Measurements from ENCODE around the gene TTLL5.

TTLL5 gene

DNA sequence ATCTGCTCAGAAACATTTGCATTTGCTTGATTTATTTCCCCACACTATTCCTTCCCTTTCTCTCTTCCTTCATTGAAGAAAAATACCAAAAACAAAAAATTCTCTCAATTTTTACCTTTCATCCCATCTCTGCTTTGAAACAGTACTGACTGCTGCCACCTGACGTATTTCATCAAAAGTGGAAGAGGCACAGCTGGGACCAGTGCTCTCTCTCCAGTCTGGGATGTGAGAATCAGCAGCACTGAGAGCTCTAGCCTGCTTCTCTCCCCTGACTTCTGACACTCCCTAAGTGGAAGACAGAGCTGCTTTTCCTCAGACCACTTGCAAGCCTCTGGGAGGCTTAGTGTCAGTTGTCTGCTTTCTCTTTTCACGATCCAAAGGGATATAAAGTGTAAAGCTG is 36.9 kb downstream of the TTLL5 start:
- DNase-seq (ENCODE audit: low spot score), result no peak

DNA sequence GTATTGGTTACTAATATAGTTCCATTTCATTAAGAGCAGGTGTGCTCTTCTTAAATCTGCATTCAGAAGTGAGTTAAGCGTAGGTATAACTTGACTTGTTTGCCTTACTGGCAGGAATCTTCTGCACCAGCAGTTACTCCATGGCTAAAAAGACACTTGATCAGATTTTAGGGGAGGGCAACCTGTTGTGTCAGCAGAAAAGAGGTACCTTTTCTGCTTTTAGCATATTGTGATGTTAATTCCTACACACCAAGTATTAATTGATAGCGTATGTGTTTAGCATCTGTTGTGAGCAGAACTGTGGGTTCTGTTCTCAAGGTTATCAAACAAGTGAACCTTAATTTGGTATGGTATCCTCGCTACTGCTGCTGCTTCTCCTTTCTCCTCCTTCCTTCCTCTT is 38.3 kb downstream of the TTLL5 start:
- no peak for DNase-seq (ENCODE audit: low spot score)

DNA sequence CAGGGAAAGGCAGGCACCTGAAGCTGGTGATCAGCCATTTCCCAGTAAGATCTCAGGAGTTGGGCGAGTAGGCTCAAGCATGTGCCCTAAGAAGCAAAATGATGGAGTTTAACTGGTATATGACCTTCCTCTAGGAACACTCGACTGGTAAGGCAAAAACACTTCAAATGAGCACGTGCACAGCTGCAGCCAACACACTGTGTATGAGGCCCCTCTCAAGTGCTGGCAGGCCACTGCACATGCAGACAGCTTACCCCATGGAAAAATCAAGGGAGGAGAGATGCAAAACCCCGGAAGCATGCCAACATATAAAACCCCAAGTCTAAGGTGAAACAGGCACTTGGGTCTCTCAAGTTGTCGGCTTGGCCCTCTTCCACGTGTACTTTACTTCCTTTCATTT is 39.2 kb downstream of the TTLL5 start:
- no peak for DNase-seq (ENCODE audit: low spot score)

DNA sequence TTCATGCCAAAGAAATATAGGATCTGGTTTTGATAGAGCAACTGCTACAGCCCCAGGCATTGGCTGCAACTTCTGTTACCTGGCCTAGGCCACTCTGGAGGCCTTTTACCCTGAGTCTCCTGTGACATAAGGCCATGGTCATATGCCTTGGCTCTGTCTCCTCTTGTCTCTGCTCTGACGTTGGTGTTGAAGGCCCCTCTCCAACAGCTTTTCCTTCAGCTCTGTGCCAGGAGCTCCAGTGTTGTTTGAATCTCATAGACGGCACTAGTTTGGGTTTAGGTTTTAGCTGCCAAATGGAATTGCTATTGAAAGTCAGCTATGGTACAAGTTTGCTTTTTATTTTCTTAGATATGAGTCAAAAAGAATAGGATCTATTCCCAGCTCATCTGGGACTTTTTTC is 41.1 kb downstream of the TTLL5 start:
- no peak for DNase-seq (ENCODE audit: low spot score)

DNA sequence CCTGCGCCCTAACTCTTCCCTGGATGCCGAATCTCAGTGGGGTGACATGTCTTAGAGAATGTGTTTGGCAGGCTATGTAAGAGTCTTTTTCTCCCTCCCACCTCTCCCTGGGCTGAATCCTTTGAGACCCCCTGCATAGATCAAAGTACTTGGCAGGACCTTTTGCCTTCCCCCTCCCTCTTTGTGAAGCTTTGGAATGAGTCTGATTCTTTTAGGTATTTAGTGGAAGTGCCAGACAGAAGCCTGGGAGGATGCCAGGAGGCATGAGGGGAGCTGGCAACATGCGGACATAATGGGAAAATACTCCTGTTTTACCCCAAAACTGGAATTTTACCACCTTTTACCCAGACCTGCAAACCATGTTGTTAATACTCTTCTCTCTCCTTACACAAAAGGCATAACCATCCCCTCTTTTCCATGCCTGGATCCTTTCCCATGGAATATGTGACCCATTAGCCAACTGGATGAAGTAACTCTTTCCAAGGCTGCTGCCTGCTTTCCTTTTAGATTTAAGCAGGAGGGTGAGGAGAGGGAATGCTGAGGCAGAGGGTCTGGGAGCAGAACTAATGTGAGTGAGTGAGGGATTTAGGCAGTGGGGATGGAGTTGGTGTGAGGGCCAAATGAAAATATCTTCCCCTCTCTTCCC is 41.7 kb downstream of the TTLL5 start:
- no peak for DNase-seq (ENCODE audit: low spot score)

DNA sequence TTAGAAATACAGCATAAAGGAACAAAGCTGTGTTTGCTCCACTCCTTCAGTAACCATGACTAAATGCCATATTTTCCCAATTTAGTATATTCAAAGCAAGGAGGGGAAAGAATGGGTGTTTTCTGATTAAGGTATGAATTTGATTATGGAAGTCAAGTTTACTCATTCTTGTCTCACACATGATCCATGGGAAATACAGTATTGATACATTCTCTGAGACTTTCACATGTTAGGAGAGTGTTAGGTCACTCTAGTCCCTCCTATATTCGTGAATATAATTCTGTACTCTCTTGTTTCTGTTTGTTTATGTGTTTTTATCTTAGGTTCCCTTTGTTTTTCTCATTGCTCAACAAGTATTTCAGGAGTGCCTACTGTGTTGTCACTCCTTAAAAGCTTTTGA is 42.4 kb downstream of the TTLL5 start:
- DNase-seq (ENCODE audit: low spot score), result no peak

DNA sequence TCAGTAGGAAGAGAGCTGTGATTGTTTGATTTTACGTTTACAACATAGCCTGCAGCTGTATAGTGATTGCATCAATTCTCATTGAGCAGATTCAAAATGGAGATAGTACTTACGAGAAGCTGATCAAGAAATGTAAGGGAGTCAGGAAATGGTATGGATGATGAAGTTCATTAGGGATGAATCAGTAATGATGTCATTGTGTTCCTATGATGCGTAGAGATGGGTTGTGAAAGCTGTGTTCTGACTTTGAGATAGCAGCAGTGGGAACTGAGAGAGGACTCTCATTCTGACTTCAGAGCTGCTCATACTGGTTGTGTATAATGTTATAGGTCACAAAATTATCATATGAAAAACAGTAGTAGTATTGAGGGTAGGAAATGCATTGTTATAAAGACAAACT is 44.0 kb downstream of the TTLL5 start:
- DNase-seq (ENCODE audit: low spot score), result no peak

DNA sequence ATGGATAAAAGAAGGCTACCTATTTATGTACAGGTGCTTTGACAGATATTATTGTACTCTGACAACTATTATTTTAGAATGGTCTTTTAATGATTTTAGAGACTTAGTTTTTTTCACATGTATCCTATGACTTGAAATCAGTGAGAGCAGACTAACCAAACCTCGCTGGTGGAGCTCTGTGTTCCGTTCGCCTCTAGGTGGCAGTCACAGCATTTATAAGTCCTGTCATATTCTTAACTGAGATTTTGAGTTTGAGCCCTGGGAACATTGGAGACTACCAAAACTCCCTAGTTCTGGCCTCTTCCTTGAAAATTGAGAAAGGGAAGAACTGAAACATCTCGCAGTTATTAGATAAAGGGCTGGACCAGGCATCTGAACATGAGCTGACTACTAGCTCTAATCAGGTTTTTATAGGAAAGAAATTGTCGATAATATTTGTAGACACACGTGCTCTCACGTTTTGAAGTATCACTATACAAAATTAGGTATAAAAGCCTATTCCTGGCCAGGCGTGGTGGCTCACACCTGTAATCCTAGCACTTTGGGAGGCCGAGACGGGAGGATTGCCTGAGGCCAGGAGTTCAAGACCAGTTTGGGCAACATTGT is 48.3 kb downstream of the TTLL5 start:
- peak; percentile 76 for DNase-seq (ENCODE audit: low spot score)

DNA sequence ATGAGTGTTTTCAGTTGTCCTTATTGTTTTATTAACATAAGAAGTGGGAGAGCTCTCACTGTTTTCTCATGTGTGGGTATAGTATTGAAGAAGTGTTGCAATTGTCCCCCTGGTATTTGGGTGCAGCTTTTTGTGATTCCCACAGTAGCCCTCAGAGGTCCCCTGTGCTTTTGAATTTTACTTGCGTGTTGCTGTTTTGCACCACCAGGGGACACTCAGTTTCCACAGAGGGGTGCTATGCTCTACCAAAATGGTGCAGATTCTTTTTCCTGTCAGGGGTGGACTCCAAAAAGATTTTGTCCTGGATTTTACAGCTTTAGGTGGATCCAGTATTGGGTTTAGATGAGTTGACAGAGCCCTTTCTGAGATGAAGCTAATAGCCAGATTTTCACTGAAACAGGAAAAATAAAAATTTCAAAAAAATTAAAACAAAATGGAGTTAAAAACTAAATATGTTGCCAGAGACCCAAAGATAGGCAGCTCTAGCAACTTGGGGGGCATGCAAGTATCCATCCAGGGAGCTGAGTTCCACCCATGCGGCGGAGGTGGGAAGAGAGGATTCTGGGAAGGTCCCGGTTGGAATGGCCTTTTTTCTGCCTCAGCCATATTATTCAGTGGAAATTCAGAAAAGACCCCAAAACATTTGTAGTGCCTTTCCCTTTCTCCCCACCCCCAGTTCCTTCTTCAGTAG is 50.2 kb downstream of the TTLL5 start:
- DNase-seq (ENCODE audit: low spot score), result peak; percentile 73

DNA sequence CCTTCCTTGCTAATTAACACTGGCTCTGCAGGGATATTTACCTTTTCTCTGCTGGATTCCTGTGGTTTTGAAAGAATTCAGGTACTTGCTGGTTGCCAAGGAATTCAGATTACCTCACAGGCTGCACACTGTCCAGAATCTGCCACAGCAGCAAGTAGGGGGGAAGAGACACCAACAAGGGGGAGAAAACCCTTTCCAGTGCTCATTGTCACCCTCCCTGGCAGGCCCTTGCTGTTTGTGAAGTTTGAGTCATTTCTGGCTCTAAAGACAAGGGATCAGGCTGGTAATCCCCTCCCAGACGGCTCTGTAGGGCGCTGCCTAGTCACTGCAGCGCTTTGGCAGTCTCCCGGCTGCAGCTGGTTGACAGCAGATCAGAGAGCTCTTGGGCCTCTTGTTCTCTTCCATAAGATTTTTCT is 50.8 kb downstream of the TTLL5 start:
- peak; percentile 87 for DNase-seq (ENCODE audit: low spot score)

DNA sequence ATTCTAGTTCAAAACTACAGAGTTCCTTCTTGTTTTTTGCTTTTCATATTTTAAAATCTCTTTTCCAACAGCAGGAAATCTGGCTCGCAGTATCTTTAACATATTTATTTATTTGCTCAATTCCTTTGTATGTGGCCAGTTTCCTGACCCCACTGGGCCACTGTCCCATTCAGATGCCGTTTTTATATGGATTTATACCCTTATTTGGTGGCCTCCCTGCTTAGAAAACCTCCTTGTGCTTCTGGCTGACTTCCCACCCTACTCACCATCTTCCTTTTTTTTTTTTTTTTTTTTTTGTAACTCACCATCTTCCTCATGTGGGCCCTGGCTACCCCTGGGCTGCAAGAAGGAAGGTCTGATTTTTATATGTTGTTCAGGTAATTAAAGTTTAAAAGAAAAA is 53.9 kb downstream of the TTLL5 start:
- DNase-seq (ENCODE audit: low spot score), result no peak

DNA sequence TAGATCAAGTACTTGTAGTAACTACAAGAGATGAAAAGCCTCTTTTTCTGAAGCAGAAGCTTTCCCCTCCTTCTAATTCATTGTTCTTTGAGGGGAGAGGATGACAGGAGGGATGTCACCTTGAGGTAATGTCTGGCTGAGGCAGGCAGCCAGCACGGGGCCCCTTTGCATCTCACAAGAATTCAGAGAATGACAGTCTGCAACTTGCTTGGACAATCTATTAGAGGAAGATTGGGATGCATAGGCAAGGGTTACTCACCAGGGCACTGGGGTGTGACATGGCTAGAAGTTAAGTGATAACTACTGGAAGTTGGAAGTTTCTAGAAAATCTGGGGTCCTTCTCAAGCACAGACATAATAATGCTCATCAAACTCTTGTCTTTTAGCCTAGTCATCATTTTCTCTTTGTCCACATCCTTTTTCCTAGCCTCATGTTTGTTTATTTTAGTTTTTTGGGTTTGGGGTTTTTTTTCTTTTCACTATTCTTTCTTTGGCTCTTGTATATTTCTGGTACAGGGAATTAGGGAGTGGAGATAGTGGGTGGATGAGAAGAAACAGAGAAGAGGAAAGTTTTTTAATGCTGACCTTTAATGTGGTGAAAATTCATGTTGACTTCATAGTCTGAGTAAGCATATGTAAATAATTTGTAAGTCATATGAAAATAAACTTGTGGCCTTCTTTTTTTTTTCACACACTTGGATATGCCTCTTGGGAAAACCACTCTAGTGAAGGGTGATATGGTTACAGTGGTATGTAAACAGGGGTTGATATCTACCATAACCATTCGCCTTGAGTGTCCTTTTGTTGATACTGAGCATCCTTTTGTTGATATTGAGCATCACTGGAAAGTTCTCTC is 55.1 kb downstream of the TTLL5 start:
- no peak for DNase-seq (ENCODE audit: low spot score)

DNA sequence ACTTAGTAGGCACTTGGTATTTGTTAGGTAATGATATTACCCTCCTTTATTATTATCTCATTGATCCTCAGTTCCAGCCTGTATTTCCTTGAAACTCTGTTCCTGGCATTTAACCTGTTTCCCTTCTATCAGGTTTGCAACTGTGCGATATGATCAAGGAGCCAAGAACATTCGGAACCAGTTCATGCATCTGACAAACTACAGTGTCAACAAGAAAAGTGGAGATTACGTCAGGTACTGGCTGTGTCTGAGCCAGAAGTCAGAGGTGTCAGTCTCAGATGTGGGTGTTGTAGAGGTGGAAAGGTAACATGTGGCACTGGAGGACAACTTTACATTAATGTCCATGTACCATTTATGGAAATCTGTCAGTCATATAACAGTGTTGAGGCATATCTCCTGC is 56.7 kb downstream of the TTLL5 start:
- no peak for DNase-seq (ENCODE audit: low spot score)

DNA sequence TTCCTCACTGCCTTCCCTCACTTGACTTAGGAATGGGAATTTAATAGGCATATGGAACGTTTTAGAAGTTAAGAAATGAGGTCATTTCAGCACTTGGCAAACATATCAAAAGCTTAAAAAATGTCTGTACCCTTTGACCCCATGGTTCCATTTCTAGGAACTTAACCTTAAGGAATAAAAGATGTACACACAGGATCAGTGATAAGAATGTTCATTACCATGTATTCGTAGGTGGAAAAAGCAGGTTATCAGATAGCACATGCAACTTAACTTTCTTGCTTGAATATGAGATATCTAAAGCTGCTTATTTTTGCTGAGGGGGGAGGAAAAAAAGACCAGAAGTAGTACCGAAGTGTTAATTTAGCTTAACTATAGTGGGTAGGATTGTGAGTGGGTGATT is 57.2 kb downstream of the TTLL5 start:
- DNase-seq (ENCODE audit: low spot score), result no peak

DNA sequence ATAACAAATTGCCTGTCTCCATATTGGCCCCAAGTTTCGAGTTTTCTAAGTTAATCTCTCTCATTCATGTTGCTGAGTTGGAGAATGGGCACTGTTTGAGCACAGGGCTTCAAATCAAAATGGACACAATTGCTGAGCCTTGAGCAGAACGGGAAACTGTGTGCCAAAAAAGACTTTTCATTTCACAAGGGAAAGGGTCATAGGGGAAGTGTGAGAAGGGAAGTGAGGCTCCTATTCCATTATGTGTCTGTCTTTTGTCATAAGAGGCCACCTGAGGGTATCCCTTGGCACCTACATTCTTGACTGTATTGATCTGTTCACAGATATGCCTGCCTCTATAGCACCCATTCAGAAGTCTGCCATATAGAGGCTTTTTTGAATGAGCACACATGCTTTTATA is 59.1 kb downstream of the TTLL5 start:
- DNase-seq (ENCODE audit: low spot score), result no peak

DNA sequence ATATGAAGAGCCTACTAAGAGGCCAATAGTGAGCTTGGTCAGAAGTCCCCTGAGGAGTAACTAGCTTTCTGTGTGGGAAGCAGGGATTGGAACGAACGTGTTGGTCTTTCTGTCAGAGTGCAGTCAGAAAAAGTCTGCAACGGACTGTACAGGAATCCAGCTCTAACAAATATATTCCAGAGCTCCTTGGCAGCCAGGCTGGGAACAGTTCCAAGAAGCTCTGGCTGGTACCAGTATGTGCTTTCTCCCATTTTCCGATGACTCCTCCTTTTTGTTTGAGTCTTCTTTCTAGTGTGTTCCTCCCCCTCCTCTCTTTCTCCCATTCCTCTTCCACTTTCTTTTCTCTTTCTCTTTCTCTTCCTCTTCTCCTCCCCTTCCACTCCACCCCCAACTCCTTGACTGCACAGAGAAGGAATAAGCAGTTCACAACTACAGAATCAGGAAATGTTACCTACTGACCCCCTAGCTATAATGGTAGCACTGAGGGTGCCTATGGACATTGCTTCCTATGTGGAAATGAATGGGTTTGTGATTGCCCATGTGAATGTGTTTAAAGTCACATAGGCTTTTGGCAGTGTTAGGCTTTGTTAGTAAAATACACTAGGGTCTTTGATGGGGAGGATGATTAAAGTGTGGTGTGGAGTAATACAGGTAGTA is 59.9 kb downstream of the TTLL5 start:
- DNase-seq (ENCODE audit: low spot score), result no peak

DNA sequence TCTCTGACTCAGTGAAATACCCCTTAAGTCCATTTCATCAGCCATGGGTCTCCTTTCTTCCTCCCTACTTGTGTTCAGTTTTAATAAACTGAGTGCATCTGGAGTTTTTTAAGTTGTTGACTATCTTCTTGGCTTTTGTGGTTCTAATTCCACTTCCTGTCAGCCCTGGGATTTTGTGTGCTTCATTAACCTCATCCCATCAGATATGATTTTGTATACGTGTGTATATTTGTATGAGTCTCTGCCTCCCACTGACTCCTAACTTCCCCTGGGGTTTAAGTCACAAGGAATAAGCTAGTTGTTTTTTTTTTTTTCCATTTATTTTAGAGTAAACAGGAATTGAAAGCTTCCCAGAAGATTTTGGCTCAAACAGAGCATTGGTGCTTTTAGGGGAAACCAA is 62.7 kb downstream of the TTLL5 start:
- no peak for DNase-seq (ENCODE audit: low spot score)

DNA sequence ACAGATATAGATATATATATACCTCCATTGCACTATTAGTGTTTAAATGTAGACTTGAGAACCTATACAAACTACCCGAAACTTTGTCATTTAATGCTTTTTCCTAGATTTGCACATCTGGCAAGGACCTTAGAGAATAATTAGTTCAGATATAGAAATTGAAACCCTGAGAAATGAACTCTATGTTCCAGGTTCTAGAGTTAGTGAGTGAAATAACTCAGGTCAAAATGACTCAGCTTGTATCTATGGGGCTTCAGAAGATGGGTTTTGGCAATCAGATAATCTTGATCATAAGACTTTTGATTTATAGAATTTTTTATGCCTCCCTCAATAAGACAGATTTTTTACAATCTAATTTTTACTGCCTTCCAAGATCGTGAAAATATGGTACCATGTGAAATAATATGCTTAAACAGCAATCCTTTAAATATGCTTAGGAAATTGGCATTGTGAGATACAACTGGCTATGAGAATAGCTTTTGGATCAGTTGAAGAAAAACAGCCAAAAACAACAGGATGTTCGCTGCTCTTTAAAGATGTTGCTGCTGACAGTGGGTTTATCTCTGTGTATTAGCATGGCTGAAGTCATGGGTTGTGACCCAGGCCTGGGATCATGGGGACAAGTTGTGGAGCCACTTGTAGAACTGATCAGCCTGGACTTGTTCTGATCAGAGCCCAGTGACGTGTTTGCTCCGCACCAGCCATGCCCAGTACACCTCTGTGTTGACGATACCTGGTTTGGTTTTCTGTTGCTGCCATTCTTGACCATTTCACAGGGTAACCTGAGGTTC is 63.6 kb downstream of the TTLL5 start:
- no peak for DNase-seq (ENCODE audit: low spot score)

DNA sequence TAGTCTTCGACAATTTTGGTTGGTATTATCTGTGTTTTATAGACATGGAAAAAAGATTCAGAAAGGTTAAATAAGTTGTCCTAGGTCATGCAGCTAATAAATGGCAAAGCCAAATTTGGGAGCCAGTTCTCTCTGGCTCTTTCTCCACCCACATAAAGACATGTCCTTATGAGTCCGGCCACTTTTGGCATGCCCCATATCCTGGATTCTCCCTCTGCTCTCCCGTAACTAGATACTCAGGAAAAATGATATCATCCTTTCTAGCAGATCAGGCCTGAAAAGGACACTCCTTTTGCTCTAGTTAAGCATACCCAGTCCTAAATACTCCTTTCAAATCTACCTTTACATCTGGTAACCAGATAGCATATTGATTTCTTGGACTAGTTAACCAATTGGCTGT is 64.4 kb downstream of the TTLL5 start:
- no peak for DNase-seq (ENCODE audit: low spot score)

DNA sequence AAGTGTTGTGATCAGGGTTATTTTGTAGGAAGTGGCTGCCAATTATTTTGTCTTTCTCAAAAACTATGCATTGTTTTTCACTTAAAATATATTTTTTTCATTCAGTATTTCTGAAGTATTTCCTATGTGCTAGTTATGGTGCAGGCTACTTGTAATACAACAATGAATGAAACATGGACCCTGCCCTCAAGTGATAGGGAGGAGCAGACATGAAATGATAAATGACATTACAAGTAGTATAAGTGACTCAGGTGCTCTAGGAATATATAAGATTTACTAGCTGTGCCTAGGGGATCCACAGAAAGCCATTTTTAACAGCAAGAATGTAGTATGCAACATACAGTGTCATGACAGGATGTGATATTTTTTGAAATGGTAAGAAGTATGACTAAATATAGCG is 65.3 kb downstream of the TTLL5 start:
- no peak for DNase-seq (ENCODE audit: low spot score)

DNA sequence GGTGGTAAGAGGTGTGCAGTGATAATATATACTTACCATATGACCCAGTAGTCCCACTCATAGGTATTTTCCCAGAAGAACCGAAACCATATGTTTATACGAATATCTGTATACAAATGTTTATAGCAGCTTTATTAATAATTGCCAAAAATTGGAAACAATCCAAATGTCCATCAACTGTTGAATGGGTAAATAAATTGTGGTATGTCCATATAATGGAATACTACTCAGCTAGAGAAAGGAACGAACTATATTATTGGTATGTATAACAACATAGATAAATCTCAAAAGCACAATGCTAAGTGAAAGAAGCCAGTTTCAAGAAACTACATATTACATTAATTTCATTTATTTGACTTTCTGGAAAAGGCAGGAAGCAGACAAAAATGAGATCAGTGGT is 66.1 kb downstream of the TTLL5 start:
- DNase-seq (ENCODE audit: low spot score), result no peak
